IPS-18c (cell line): ENCODE measurements around the gene MALRD1.

ENCODE experiments used
- H3K4me3 ChIP-seq: 2 replicates; pipeline ENCODE4 v1.7.0; 2013; ENCODE audit warnings: low read depth, mild to moderate bottlenecking, low read length, moderate library complexity; ENCODE audit not compliant: insufficient read depth
- H3K9me3 ChIP-seq: one replicate; pipeline ENCODE4 v1.6.1; 2013; ENCODE audit warnings: mild to moderate bottlenecking, low read length, moderate library complexity; ENCODE audit not compliant: control insufficient read depth, insufficient read depth

Gene MALRD1

DNA sequence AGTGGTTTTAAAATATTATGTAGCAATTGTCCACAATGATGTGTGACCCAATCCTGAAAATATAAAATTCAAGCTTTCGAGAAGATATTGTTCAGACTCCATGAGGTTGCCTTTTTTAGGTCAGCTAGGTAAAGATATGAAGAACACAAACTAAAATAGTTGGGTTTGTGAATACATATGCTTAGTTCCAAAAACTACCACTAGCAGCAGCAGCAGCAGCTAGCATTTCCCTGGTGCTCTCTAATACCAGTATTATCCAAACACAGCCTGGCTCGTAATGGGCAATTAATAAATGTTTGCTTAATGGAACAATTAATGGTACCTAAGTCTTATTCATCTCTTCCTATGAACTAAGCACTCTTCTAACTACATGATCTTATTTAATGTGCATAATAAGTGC, 362.5 kb downstream of the MALRD1 start:
- Histone ChIP-seq H3K9me3 (no peaks in the 10 kb centered on the region), H3K4me3 (no peak overlapping the region)

GRCh38 chr10:19412531-19412930, 363.9 kb downstream of the MALRD1 start:
- no peaks in the 10 kb centered on the region for H3K9me3 ChIP-seq

GRCh38 chr10:19416164-19416563, 367.6 kb downstream of the MALRD1 start:
- H3K4me3 ChIP-seq = no peak overlapping the region

More at GRCh38 chr10:19412531-19412930, 363.9 kb downstream of the MALRD1 start:
- no peak overlapping the region for H3K4me3 ChIP-seq

GRCh38 chr10:19417740-19418139, 369.1 kb downstream of the MALRD1 start:
- H3K9me3 ChIP-seq = no peaks in the 10 kb centered on the region
- H3K4me3 ChIP-seq = no peak overlapping the region

More at GRCh38 chr10:19416164-19416563, 367.6 kb downstream of the MALRD1 start:
- no peaks in the 10 kb centered on the region for H3K9me3 ChIP-seq

- H3K9me3 ChIP-seq = no peaks in the 10 kb centered on the region
Observed at GRCh38 chr10:19421674-19422073, 373.1 kb downstream of the MALRD1 start.

DNA sequence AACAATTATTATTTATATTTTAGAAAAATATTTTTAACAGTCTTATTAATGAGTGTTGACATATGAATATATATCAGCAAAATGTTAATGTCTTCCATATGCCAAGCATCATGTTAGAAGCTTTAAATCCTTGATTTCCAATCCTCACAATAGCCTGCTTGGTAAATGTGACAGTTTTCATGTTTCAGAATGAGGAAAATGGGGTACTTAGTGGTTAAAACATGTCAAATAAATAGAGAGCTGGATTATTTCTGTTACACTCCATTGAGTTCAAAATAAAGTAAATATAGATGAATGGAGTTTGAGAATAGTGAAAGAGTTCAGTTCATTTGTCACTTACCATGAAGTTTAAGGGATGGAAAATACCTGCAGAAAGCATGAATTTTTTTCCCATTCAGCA, 377.4 kb downstream of the MALRD1 start:
- H3K9me3 ChIP-seq = no peaks in the 10 kb centered on the region
- H3K4me3 ChIP-seq = no peak overlapping the region

More at GRCh38 chr10:19421674-19422073, 373.1 kb downstream of the MALRD1 start:
- no peak overlapping the region for H3K4me3 ChIP-seq

- no peaks in the 10 kb centered on the region for H3K9me3 ChIP-seq
- no peak overlapping the region for H3K4me3 ChIP-seq
Observed at GRCh38 chr10:19431622-19432351, 383.2 kb downstream of the MALRD1 start.

GRCh38 chr10:19449860-19450259, 401.3 kb downstream of the MALRD1 start:
- H3K9me3 ChIP-seq = peaks cover 4% of the 10 kb centered on the region

GRCh38 chr10:19451356-19451755, 402.8 kb downstream of the MALRD1 start:
- H3K4me3 ChIP-seq = no peak overlapping the region
- H3K9me3 ChIP-seq = no peaks in the 10 kb centered on the region

More at GRCh38 chr10:19449860-19450259, 401.3 kb downstream of the MALRD1 start:
- no peak overlapping the region for H3K4me3 ChIP-seq

DNA sequence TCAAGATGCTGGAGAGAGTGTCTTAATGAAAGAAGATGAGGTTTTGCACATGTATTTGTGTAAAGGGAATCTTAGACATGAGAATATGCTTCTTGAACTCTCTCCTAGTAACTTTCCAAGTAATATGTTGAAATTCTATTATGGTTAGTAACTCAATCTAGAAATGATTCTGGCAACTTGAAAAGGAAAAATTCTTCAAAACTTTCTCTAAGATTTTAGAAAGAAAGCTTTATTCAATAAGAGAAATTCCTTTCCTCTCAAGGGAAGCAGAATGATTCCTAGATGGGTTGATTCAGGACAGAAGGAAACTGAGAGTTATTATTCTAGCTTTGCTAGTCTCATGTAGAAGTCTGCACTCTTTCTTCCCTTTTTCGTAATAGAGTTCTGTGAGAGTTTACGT, 403.3 kb downstream of the MALRD1 start:
- H3K9me3 ChIP-seq = no peaks in the 10 kb centered on the region
- no peak overlapping the region for H3K4me3 ChIP-seq

DNA sequence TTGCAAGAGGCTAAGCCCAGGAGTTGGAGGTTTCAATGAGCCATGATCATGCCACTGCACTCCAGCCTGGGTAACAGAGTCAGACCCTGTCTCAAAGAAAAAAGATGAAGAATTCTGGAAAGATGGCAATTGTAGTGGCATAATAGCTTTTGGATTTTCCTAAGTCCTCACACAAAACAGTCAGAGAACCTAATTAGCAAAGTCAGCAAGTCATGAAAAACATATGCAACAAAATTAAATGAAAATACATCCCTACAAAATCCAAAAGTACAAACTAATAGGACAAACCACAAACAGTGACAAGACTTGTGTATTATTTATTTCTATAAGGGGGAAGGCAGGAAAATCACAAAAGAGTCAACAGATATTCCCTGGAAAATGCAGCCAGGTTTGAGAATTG, 405.4 kb downstream of the MALRD1 start:
- Histone ChIP-seq H3K4me3 (no peak overlapping the region), H3K9me3 (no peaks in the 10 kb centered on the region)

DNA sequence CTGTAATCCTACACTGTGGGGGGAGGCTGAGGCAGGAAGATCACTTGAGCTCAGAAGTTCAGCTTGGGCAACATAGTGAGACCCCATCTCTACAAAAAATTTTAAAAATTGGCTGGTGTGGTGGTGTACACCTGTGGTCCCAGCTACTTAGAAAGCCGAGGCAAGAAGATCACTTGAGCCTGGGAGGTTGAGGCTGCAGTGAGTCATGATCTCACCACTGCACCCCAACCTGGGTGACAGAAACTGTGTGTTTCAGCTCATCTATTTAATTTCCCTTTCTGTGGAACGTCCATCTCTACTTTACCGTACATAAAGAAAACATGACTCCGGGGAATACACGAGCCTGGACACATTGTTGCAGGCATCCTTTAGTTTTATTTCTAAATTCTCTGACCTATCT, 413.0 kb downstream of the MALRD1 start:
- no peak overlapping the region for H3K4me3 ChIP-seq
- H3K9me3 ChIP-seq = no peaks in the 10 kb centered on the region

- H3K4me3 ChIP-seq = no peak overlapping the region
- no peaks in the 10 kb centered on the region for H3K9me3 ChIP-seq
Observed at GRCh38 chr10:19466709-19467108, 418.1 kb downstream of the MALRD1 start.

DNA sequence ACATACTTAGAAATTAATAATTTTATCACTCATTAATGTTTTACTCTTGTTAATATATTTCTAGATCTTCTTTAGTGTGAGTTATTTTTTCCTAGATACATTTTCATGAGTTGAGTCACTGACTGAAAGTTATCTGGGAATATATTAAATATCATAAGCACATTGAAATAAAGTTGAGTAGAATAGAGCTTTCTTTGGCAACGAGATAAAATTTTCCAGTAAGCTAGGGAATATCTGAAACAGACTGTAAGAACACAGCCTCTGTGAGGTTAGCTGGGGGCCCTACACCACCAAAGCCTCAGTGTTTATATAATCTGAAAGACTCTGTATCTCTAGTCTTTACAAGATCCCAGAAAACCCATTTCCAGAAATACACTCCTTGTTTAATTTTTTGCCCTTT, 419.8 kb downstream of the MALRD1 start:
- no peaks in the 10 kb centered on the region for H3K9me3 ChIP-seq
- no peak overlapping the region for H3K4me3 ChIP-seq

DNA sequence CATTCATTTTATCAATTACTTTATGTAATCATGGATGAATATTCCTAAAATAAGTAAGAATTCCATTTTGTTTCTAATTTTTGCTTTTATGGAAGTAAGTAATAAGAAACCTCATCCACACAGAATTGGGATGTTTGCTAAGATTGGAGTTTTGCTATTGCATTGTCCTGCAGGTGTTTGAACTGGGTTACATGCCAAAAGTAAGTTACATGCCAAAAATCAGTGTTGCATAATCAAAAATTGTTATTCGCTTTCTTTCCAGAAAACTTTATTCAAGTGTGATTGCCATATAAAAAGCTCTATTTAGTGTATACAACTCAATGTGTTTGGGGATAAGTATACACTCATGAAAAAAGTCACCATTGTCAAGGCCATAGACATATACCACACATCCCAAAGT, 420.9 kb downstream of the MALRD1 start:
- H3K4me3 ChIP-seq = no peak overlapping the region

GRCh38 chr10:19479854-19480253, 431.3 kb downstream of the MALRD1 start:
- H3K4me3 ChIP-seq = no peak overlapping the region
- H3K9me3 ChIP-seq = no peaks in the 10 kb centered on the region

More for the DNA sequence above, 420.9 kb downstream of the MALRD1 start:
- no peaks in the 10 kb centered on the region for H3K9me3 ChIP-seq

- no peak overlapping the region for H3K4me3 ChIP-seq
- H3K9me3 ChIP-seq = no peaks in the 10 kb centered on the region
Observed at GRCh38 chr10:19480353-19480752, 431.8 kb downstream of the MALRD1 start.

DNA sequence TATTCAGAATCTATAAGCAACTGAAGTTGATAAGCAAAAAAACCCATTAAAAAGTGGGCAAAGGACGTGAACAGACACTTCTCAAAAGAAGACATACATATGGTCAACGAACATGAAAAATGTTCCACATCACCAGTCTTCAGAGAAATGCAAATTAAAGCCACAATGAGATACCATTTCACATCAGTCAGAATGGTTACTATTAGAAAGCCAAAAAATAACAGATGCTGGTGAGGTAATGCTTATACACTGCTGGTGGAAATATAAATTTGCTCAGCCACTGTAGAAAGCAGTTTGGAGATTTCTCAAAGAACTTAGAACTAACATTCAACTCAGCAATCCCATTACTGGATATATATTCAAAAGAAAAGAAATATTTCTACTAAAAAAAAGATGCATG, 434.8 kb downstream of the MALRD1 start:
- no peaks in the 10 kb centered on the region for H3K9me3 ChIP-seq
- H3K4me3 ChIP-seq = no peak overlapping the region
